ENCODE data around the gene LTBP1.
A peak's percentile ranks its signal among the peaks of the same experiment; 100 is the strongest.

LTBP1 gene

GRCh38 chr2:33236482-33237385, 290.0 kb downstream of the LTBP1 start:
- DNase-seq = no peak

- no peak for DNase-seq
These were observed 291.4 kb downstream of the LTBP1 start for GRCh38 chr2:33238111-33238510.

GRCh38 chr2:33240178-33240577, 293.4 kb downstream of the LTBP1 start:
- DNase-seq = peak; percentile 16

GRCh38 chr2:33241072-33241471, 294.3 kb downstream of the LTBP1 start:
- DNase-seq = no peak

- no peak for DNase-seq
These were observed 294.8 kb downstream of the LTBP1 start for GRCh38 chr2:33241581-33241980.

- DNase-seq = no peak
These were observed 296.1 kb downstream of the LTBP1 start for GRCh38 chr2:33242845-33243244.

GRCh38 chr2:33246432-33246831, 299.7 kb downstream of the LTBP1 start:
- peak; percentile 39 for DNase-seq

GRCh38 chr2:33247365-33247764, 300.6 kb downstream of the LTBP1 start:
- DNase-seq = no peak

- no peak for DNase-seq
These were observed 303.8 kb downstream of the LTBP1 start for GRCh38 chr2:33250417-33251029.

- no peak for DNase-seq
These were observed 309.5 kb downstream of the LTBP1 start for GRCh38 chr2:33256162-33256755.

- peak; percentile 7 for DNase-seq
These were observed 311.6 kb downstream of the LTBP1 start for GRCh38 chr2:33258387-33258786.

- no peak for DNase-seq
These were observed 315.3 kb downstream of the LTBP1 start for GRCh38 chr2:33262097-33262496.

GRCh38 chr2:33264766-33265165, 318.0 kb downstream of the LTBP1 start:
- no peak for DNase-seq

- no peak for DNase-seq
These were observed 319.0 kb downstream of the LTBP1 start for GRCh38 chr2:33265584-33266338.

- DNase-seq = no peak
These were observed 319.7 kb downstream of the LTBP1 start for GRCh38 chr2:33266467-33266866.

- no peak for DNase-seq
These were observed 320.3 kb downstream of the LTBP1 start for GRCh38 chr2:33267043-33267442.

GRCh38 chr2:33267756-33268155, 321.0 kb downstream of the LTBP1 start:
- no peak for DNase-seq

GRCh38 chr2:33268246-33268831, 321.6 kb downstream of the LTBP1 start:
- DNase-seq = no peak

- DNase-seq = peak; percentile 20
These were observed 325.2 kb downstream of the LTBP1 start for GRCh38 chr2:33272001-33272400.

GRCh38 chr2:33273479-33273878, 326.7 kb downstream of the LTBP1 start:
- no peak for DNase-seq

- no peak for DNase-seq
These were observed 327.8 kb downstream of the LTBP1 start for GRCh38 chr2:33274524-33274923.

- peak; percentile 75 for DNase-seq
These were observed 329.1 kb downstream of the LTBP1 start for GRCh38 chr2:33275689-33276444.

Measured in NCI-H69 (cell line).